Mesendoderm (in vitro differentiated cells): ENCODE results near the gene TBCC.
"Not testable (repeated sequence)": the region's sequence is repeated elsewhere in the genome, so short reads cannot be mapped to it uniquely, and the experiment has no call there.

Experiments
- DNase-seq: peaks from one replicate; pipeline ENCODE4 v3.0.0; 2013
- H2AK5ac ChIP-seq: 2 replicates; pipeline ENCODE4 v1.6.1; 2013; ENCODE audit warnings: low read length, inconsistent platforms
- H2BK120ac ChIP-seq: 2 replicates; pipeline ENCODE4 v1.6.1; 2013; ENCODE audit warnings: low read depth, mild to moderate bottlenecking, low read length, moderate library complexity, mixed read lengths
- H2BK15ac ChIP-seq: replicated peaks from 2 replicates; pipeline ENCODE4 v1.6.1; 2013; ENCODE audit warnings: low read depth, mild to moderate bottlenecking, moderate library complexity
- H2BK5ac ChIP-seq: 2 replicates; pipeline ENCODE4 v1.6.1; 2013; ENCODE audit warnings: low read length, inconsistent platforms
- H3K18ac ChIP-seq: 2 replicates; pipeline ENCODE4 v1.6.1; 2013; ENCODE audit warnings: mild to moderate bottlenecking, low read length, mixed read lengths
- H3K23ac ChIP-seq: one replicate; pipeline ENCODE4 v1.6.1; 2013; ENCODE audit warnings: low read length
- H3K27ac ChIP-seq: 2 replicates; pipeline ENCODE4 v1.5.1; 2013; ENCODE audit warnings: low read depth, mild to moderate bottlenecking, inconsistent platforms, low read length, moderate library complexity
- H3K27me3 ChIP-seq: 2 replicates; pipeline ENCODE4 v1.6.1; 2013; ENCODE audit warnings: low read length, control low read depth, mild to moderate bottlenecking, inconsistent platforms; ENCODE audit not compliant: insufficient read depth, poor library complexity
- H3K36me3 ChIP-seq: 2 replicates; pipeline ENCODE4 v1.6.1; 2013; ENCODE audit warnings: low read length, inconsistent platforms; ENCODE audit not compliant: control insufficient read depth, insufficient read depth
- H3K4ac ChIP-seq: one replicate; pipeline ENCODE4 v1.6.1; 2013; ENCODE audit warnings: low read depth, mild to moderate bottlenecking, low read length, moderate library complexity
- H3K4me1 ChIP-seq: 2 replicates; pipeline ENCODE4 v1.6.1; 2013; ENCODE audit warnings: low read depth, low read length, inconsistent platforms; ENCODE audit not compliant: control insufficient read depth
- H3K4me2 ChIP-seq: 2 replicates; pipeline ENCODE4 v1.6.1; 2013; ENCODE audit warnings: low read length
- H3K4me3 ChIP-seq: 2 replicates; pipeline ENCODE4 v1.5.1; 2013; ENCODE audit warnings: mild to moderate bottlenecking, low read length
- H3K56ac ChIP-seq: one replicate; pipeline ENCODE4 v1.6.1; 2013; ENCODE audit warnings: low read length
- H3K79me1 ChIP-seq: 2 replicates; pipeline ENCODE4 v1.6.1; 2013; ENCODE audit warnings: low read length, inconsistent platforms
- H3K79me2 ChIP-seq: 2 replicates; pipeline ENCODE4 v1.6.1; 2013; ENCODE audit warnings: mild to moderate bottlenecking, low read length; ENCODE audit not compliant: control insufficient read depth, insufficient read depth
- H3K9ac ChIP-seq: 2 replicates; pipeline ENCODE4 v1.6.1; 2013; ENCODE audit warnings: low read length, inconsistent platforms
- H4K5ac ChIP-seq: one replicate; pipeline ENCODE4 v1.6.1; 2013; ENCODE audit warnings: low read length
- H4K8ac ChIP-seq: one replicate; pipeline ENCODE4 v1.6.1; 2013; ENCODE audit warnings: low read depth, mild to moderate bottlenecking, control low read depth, low read length, moderate library complexity
- WGBS: extraction: QIAGEN DNeasy Blood & Tissue Kit; methylation state at CpG from one replicate; pipeline ENCODE4 v1.1.7; 2013; ENCODE audit warnings: low lambda C conversion rate, missing lambda C conversion rate; ENCODE audit not compliant: insufficient coverage; ENCODE audit errors: extremely low coverage; 5-methylcytosine and 5-hydroxymethylcytosine counted together

Gene TBCC

DNA sequence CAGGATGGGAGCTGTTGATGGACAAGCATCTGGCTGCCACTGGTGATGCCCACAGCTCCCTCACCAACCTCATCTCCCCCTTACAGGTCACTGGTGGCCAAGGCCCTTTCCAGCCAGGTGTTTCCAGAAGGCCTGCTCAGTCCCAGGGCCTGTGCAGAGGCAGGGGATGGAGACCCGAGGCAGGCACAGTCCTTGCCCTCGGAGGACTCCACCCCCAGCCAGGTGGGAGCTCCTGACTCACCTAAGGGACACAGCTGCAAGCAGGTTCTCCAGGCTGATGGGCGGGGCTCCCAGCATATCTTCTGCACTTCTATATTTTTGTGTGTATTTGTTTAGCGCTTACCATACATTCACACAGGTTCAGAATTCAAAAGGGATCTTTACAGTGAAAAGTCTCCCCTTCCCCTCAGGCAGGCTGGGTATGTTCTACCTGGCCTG lies 40.9 kb downstream of the TBCC start:
- Histone ChIP-seq H3K9ac (no peak overlapping the region), H3K23ac (no peak overlapping the region), H2BK5ac (no peak overlapping the region), H3K4me1 (no peaks in the 10 kb centered on the region), H4K5ac (no peak overlapping the region), H3K36me3 (no peaks in the 10 kb centered on the region), H3K79me1 (no peaks in the 10 kb centered on the region), H3K27me3 (no peaks in the 10 kb centered on the region), H2BK120ac (no peak overlapping the region), H3K4me2 (no peak overlapping the region), H3K4ac (no peak overlapping the region), H3K27ac (no peak overlapping the region), H3K4me3 (no peak overlapping the region), H4K8ac (no peak overlapping the region), H3K79me2 (no peaks in the 10 kb centered on the region), H2AK5ac (no peak overlapping the region), H3K56ac (no peak overlapping the region), H2BK15ac (no peak overlapping the region), H3K18ac (no peak overlapping the region)
- DNase-seq = no peak
- whole genome bisulfite sequencing = no CpG with 5 or more reads among the region's 4 CpGs

DNA sequence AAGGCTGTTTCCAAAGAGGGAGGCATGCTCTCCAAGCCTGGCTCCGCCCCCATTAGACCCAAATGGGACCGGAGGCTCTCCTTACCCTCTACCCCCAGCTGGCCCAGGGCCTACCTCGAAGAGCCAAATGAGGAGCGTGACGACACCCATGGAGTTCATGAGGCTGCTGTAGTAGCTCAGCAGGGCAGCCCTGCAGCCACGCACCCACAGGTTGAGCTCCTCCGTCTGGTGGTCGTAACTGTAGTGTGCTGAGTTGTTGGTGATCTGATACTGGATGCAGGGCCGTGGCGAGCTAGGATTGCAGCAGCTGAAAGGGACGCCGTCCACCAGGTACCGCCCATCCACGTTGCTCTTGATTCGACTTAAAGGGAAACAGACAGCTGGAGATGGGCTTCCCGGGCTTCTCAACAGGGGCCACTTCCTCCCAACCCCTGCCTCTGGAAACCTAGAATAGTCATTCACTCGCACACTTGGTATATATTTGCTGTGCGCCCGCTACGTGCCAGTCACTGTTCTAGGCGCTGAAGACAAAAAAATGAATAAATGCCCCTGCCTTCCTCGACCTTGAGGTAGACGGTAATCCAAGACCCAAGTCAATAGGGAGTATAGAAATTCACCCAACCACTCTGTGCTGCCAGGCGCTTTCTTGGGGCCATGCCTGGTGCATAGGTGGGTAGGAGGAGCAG lies 41.5 kb downstream of the TBCC start:
- no peak overlapping the region for H2BK120ac ChIP-seq
- H3K18ac ChIP-seq = no peak overlapping the region
- no CpG with 5 or more reads among the region's 24 CpGs for WGBS
- H3K4me1 ChIP-seq = no peaks in the 10 kb centered on the region
- H2BK5ac ChIP-seq = no peak overlapping the region
- no peaks in the 10 kb centered on the region for H3K27me3 ChIP-seq
- H3K79me2 ChIP-seq = no peaks in the 10 kb centered on the region
- no peaks in the 10 kb centered on the region for H3K79me1 ChIP-seq
- no peak overlapping the region for H3K27ac ChIP-seq
- no peak overlapping the region for H3K4me3 ChIP-seq
- H3K4ac ChIP-seq = no peak overlapping the region
- H3K56ac ChIP-seq = peak overlapping the region; percentile 84
- H3K9ac ChIP-seq = peak overlapping the region; percentile 46
- no peak overlapping the region for H4K8ac ChIP-seq
- H3K36me3 ChIP-seq = no peaks in the 10 kb centered on the region
- H3K4me2 ChIP-seq = peak overlapping the region; percentile 52
- H3K23ac ChIP-seq = peak overlapping the region; percentile 89
- no peak overlapping the region for H2BK15ac ChIP-seq
- no peak overlapping the region for H2AK5ac ChIP-seq
- H4K5ac ChIP-seq = no peak overlapping the region
- peak; percentile 54 for DNase-seq

DNA sequence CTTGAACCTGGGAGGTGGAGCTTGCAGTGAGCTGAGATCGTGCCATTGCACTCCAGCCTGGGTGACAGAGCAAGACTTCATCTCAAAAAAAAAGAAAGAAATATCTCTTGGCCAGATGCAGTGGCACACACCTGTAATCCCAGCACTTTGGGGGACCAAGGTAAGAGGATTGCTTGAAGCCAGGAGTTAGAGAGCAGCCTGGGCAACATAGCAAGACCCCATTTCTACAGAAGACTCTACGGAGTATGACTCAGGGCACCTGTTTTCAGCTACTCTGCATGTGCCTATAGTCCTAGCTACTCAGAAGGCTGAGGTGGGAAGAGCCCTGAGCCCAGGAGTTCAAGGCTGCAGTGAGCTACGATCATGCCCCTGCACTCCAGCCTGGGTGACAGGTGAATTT lies 43.1 kb downstream of the TBCC start:
- not testable (repeated sequence) for H3K79me1 ChIP-seq, H2BK5ac ChIP-seq, H3K56ac ChIP-seq, DNase-seq, H3K4me2 ChIP-seq, H3K18ac ChIP-seq, H3K4me3 ChIP-seq, H4K5ac ChIP-seq, H3K79me2 ChIP-seq, H3K9ac ChIP-seq, H3K27ac ChIP-seq, H2BK120ac ChIP-seq, H2AK5ac ChIP-seq, H3K4ac ChIP-seq, H3K4me1 ChIP-seq, H3K23ac ChIP-seq, H3K27me3 ChIP-seq, H4K8ac ChIP-seq, H3K36me3 ChIP-seq, H2BK15ac ChIP-seq
- no CpG with 5 or more reads among the region's 3 CpGs for WGBS

DNA sequence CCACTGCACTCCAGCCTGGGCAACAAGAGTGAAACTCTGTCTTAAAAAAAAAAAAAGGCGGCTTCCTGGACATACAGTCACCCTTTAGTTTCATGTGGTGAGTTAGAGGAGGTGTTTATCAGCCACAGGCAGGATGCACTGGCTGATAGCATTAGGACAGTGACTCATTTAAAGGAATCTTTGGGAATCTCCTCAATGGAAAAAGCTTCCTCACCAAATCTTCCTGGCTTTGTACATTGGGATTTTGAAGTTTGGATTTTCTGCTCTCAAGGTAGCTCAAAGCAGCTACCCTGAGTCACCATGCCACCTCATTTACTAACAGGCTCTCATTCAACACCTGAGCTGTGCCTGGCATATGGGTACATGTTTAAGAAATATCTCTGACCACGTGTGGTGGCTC lies 43.7 kb downstream of the TBCC start:
- Histone ChIP-seq H3K27ac (no peak overlapping the region), H3K4me1 (no peaks in the 10 kb centered on the region), H3K36me3 (no peaks in the 10 kb centered on the region), H3K4me2 (no peak overlapping the region), H2AK5ac (no peak overlapping the region), H3K4me3 (no peak overlapping the region), H3K18ac (no peak overlapping the region), H3K79me1 (no peaks in the 10 kb centered on the region), H3K9ac (no peak overlapping the region), H3K4ac (no peak overlapping the region), H3K56ac (no peak overlapping the region), H4K8ac (no peak overlapping the region), H3K27me3 (no peaks in the 10 kb centered on the region), H2BK5ac (no peak overlapping the region), H3K23ac (no peak overlapping the region), H2BK15ac (no peak overlapping the region), H4K5ac (no peak overlapping the region), H2BK120ac (no peak overlapping the region), H3K79me2 (no peaks in the 10 kb centered on the region)
- peak; percentile 78 for DNase-seq
- WGBS = no CpG with 5 or more reads among the region's 2 CpGs

DNA sequence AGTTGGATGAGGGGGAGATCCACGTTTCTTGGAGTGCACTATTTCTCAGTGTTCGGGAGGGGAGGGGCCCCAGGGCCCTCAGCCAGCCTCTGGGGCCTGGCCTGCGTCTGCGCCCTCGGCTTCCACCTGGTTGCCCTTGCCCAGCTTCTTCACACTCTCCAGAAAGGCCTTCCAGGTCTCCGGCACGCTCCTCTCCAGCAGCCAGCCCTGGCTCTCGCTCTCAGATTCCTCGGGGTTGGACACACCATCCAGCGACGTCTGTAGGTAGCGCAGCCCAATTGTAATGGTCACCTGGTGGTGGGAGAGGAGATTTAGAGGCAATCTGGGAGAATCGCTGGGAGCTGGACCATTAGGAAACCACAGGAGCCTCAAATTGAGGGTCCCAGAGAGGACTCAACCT lies 47.7 kb downstream of the TBCC start:
- no peaks in the 10 kb centered on the region for H3K36me3 ChIP-seq
- no peak overlapping the region for H3K4me2 ChIP-seq
- no peaks in the 10 kb centered on the region for H3K79me2 ChIP-seq
- H3K4ac ChIP-seq = no peak overlapping the region
- no peak overlapping the region for H2BK120ac ChIP-seq
- H3K4me3 ChIP-seq = no peak overlapping the region
- WGBS = no CpG with 5 or more reads among the region's 13 CpGs
- no peak overlapping the region for H2BK5ac ChIP-seq
- H3K18ac ChIP-seq = no peak overlapping the region
- H4K5ac ChIP-seq = no peak overlapping the region
- no peaks in the 10 kb centered on the region for H3K4me1 ChIP-seq
- H4K8ac ChIP-seq = no peak overlapping the region
- no peaks in the 10 kb centered on the region for H3K79me1 ChIP-seq
- H3K27me3 ChIP-seq = no peaks in the 10 kb centered on the region
- no peak for DNase-seq
- H3K23ac ChIP-seq = no peak overlapping the region
- H3K9ac ChIP-seq = no peak overlapping the region
- H3K27ac ChIP-seq = no peak overlapping the region
- H2BK15ac ChIP-seq = no peak overlapping the region
- H2AK5ac ChIP-seq = no peak overlapping the region
- H3K56ac ChIP-seq = no peak overlapping the region

DNA sequence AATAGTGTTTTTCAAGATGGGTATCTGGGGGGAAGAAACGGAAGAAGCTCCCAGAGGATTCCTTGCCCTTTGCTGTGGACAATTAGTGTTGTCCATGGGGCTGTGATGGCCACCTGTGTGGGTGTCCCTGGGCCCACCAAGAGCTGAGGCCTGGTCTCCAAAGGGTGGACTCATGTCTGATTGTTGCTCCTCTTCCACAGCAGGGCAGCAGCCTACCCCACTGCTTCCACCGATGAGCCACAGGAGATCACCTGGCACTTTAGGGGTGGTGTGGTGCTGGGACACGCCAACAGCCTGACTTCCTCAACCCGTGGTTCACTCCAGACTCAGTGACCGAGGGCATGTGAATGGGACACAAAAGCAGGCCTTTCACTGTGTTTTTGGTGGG lies 48.6 kb downstream of the TBCC start:
- no peak for DNase-seq

More for the DNA sequence above, 48.6 kb downstream of the TBCC start:
- H3K79me1 ChIP-seq = no peaks in the 10 kb centered on the region
- no peak overlapping the region for H4K5ac ChIP-seq
- H3K36me3 ChIP-seq = no peaks in the 10 kb centered on the region
- no peak overlapping the region for H3K27ac ChIP-seq
- no peak overlapping the region for H2AK5ac ChIP-seq
- H4K8ac ChIP-seq = no peak overlapping the region
- H3K9ac ChIP-seq = no peak overlapping the region
- no peak overlapping the region for H3K56ac ChIP-seq
- no peak overlapping the region for H3K18ac ChIP-seq
- WGBS = no CpG with 5 or more reads among the region's 5 CpGs
- no peaks in the 10 kb centered on the region for H3K4me1 ChIP-seq
- H2BK120ac ChIP-seq = no peak overlapping the region
- no peaks in the 10 kb centered on the region for H3K79me2 ChIP-seq
- no peak overlapping the region for H3K4me2 ChIP-seq
- no peak overlapping the region for H3K4me3 ChIP-seq
- H3K4ac ChIP-seq = no peak overlapping the region
- H2BK5ac ChIP-seq = no peak overlapping the region
- H2BK15ac ChIP-seq = no peak overlapping the region
- no peaks in the 10 kb centered on the region for H3K27me3 ChIP-seq
- no peak overlapping the region for H3K23ac ChIP-seq
